GM23248 (cell line): Measurements from ENCODE around the gene ASIC4.

ENCODE experiments used
- EZH2 ChIP-seq: fragments of 200-600 bp; sonication (generic); IDR thresholded peaks from 2 replicates; pipeline ENCODE4 v1.6.1; 2018; ENCODE audit warnings: antibody characterized with exemption, mild to moderate bottlenecking; ENCODE audit not compliant: insufficient read depth, poor library complexity, severe bottlenecking
- EZH2phosphoT487 ChIP-seq: fragments of 200-600 bp; sonication (generic); IDR thresholded peaks from 2 replicates; pipeline ENCODE4 v1.6.1; 2018; ENCODE audit warnings: antibody characterized with exemption, moderate library complexity, mild to moderate bottlenecking, low read depth; ENCODE audit not compliant: insufficient read depth

GRCh38 chr2:219485201-219485580 is 29.1 kb upstream of the ASIC4 start:
- TF ChIP-seq EZH2 (no peak), EZH2phosphoT487 (no peak)
